Measurements from ENCODE around the gene RGS6. TPM values are rescaled to one million over a fixed set of nuclear protein-coding genes. Genes with fewer than 3 reads are reported as not detected.

RGS6 gene
- total RNA-seq, 4 donors from 2014 or later = 0.50 to 6.5 (median 4.7) TPM

DNA sequence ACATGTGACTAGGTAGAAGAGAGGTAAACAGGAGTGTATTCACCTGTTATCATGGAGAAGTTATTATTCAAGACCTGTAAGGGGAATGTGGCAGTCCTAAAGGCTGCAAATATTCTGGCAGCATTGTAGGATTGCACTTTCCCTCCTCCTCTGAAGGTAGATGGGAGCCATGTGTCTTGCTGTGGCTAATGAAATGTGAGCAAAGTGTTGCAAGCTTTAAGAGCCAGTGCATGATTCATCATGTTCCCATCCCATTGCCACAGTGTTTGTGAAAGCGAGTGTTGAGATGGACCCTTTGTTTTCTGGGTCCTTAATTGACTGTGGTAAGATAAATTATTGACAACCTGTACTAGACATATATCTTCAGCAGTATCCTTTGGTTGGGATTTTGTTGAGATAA lies 128.7 kb downstream of the RGS6 start:
- no peaks in the 10 kb centered on the region for H3K27me3 ChIP-seq
- no peak for ATAC-seq
- 80 to 91% methylated on average over 1 of the region's 1 CpG for WGBS, 2 donors (ENCODE audit: low coverage in 1 of 2)
- H3K36me3 ChIP-seq = no peaks in the 10 kb centered on the region
- TF ChIP-seq POLR2AphosphoS5 (IDR thresholded peaks at IDR 0.05) (no peak), EP300 (IDR thresholded peaks at IDR 0.05) (no peak), POLR2A (IDR thresholded peaks at IDR 0.05) (no peak)
- TF ChIP-seq, protein P1, sequence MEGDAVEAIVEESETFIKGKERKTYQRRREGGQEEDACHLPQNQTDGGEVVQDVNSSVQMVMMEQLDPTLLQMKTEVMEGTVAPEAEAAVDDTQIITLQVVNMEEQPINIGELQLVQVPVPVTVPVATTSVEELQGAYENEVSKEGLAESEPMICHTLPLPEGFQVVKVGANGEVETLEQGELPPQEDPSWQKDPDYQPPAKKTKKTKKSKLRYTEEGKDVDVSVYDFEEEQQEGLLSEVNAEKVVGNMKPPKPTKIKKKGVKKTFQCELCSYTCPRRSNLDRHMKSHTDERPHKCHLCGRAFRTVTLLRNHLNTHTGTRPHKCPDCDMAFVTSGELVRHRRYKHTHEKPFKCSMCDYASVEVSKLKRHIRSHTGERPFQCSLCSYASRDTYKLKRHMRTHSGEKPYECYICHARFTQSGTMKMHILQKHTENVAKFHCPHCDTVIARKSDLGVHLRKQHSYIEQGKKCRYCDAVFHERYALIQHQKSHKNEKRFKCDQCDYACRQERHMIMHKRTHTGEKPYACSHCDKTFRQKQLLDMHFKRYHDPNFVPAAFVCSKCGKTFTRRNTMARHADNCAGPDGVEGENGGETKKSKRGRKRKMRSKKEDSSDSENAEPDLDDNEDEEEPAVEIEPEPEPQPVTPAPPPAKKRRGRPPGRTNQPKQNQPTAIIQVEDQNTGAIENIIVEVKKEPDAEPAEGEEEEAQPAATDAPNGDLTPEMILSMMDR (IDR thresholded peaks at IDR 0.05) = no peak
- H3K4me3 ChIP-seq = no peak overlapping the region
- no peak overlapping the region for H3K27ac ChIP-seq
- H3K4me1 ChIP-seq = no peaks in the 10 kb centered on the region
- no peaks in the 10 kb centered on the region for H3K9me3 ChIP-seq

DNA sequence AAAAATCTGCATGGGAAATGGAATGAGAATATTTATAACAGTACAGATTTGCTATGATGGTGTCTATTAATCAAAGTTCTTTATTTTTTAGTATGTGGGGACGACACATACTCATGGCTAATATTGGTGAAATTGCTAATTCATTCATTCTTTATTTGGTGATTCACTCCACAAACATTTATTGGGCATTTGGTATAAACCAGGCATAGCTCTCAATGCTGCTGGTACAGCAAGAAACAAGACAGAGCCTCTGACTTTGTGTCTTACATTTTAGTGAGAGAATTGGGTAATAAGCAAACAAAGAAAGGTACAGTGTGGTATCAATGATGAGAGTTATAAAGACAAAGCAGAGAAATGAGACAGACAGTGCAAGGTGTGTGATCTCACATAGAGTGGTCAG lies 129.5 kb downstream of the RGS6 start:
- no peak for TF ChIP-seq POLR2AphosphoS5 (IDR thresholded peaks at IDR 0.05)
- no peaks in the 10 kb centered on the region for H3K27me3 ChIP-seq
- ATAC-seq = no peak
- no peak overlapping the region for H3K4me3 ChIP-seq
- no peaks in the 10 kb centered on the region for H3K9me3 ChIP-seq
- H3K4me1 ChIP-seq = no peaks in the 10 kb centered on the region
- H3K27ac ChIP-seq = no peak overlapping the region
- H3K36me3 ChIP-seq = no peaks in the 10 kb centered on the region
- 78% methylated on average over 1 of the region's 1 CpG for WGBS, 2 donors (ENCODE audit: low coverage in 1 of 2)

DNA sequence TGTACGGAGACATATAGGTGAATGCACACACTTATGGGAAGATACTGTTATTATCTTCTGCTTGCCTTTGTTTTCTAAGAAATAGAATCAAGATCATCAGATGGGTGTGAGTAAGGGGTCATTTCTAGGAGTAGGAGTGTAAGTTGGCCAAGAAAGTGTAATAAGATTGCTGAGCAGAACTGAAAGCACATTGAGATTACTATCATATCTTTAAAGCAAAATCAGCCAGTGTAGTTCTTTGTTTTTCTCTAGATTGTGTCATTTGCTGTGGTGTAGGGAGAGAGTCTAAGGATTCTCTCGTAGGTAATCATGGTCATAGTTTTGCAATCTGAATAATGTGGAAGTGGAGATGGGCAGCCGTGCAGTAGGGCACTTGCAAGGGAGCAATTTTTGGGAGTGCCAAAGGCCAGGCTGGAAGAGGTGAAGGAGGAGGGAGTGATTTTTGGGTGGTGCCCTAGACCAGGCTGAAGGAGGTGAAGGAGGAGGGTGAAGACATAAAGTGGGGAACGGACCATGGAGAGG lies 131.6 kb downstream of the RGS6 start:
- no peak overlapping the region for H3K27ac ChIP-seq
- ATAC-seq = no peak
- H3K4me1 ChIP-seq = no peaks in the 10 kb centered on the region
- no peaks in the 10 kb centered on the region for H3K9me3 ChIP-seq
- H3K4me3 ChIP-seq = no peak overlapping the region
- 71 to 76% methylated on average over 4 of the region's 4 CpGs for WGBS, 2 donors (ENCODE audit: low coverage in 1 of 2)
- no peaks in the 10 kb centered on the region for H3K36me3 ChIP-seq
- TF ChIP-seq POLR2AphosphoS5 (IDR thresholded peaks at IDR 0.05) (no peak), POLR2A (IDR thresholded peaks at IDR 0.05) (no peak), EP300 (IDR thresholded peaks at IDR 0.05) (no peak)
- TF ChIP-seq, protein P1 (IDR thresholded peaks at IDR 0.05) = no peak
- H3K27me3 ChIP-seq = no peaks in the 10 kb centered on the region

DNA sequence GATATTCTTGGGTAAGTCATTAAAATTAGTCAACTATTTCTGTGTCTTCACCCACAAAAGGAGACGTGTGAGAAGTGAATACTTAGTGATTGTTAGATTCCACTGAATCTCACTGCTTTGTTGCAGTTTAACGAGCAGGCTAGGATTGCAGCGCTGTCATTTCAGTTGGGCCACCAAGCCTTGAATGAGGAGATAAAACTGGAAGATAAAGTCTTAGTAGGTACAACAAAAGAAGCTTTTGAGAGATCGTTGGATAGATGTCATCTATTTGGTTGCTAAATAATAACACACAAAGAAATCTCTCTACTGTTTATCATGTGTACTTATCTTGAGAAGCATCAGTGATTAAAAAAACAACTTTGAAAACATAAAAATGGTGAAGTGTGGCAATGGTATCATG lies 132.3 kb downstream of the RGS6 start:
- TF ChIP-seq, protein P1 (IDR thresholded peaks at IDR 0.05) = no peak
- TF ChIP-seq POLR2AphosphoS5 (IDR thresholded peaks at IDR 0.05) = no peak
- no peak for TF ChIP-seq EP300 (IDR thresholded peaks at IDR 0.05)
- no peak for TF ChIP-seq POLR2A (IDR thresholded peaks at IDR 0.05)
- WGBS, 2 donors (ENCODE audit: low coverage in 1 of 2) = 73 to 76% methylated on average over 4 of the region's 4 CpGs
- no peak for ATAC-seq
- H3K27me3 ChIP-seq = no peaks in the 10 kb centered on the region
- H3K27ac ChIP-seq = no peak overlapping the region
- H3K36me3 ChIP-seq = no peaks in the 10 kb centered on the region
- H3K9me3 ChIP-seq = no peaks in the 10 kb centered on the region
- no peaks in the 10 kb centered on the region for H3K4me1 ChIP-seq
- H3K4me3 ChIP-seq = no peak overlapping the region

DNA sequence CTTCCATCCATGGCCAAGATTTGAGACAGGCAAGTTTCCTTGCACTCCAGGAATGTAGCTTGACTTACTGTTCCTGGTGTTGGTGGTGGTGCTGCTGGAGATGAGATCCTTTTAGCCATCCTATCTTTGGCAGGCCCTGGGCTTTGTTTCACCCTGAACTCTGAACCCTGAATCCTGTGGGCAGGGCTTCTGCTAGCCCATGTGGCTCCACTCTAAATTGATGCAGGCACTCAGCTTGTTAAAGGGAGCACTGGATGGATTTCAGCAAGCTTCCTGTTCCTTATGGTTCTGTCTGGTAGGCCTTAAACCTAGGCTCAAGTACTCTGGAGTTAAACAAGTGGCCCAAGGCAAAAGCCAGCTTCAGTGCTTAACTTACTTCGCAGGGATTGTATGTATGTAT lies 138.2 kb downstream of the RGS6 start:
- Histone ChIP-seq H3K36me3 (no peaks in the 10 kb centered on the region), H3K27me3 (no peaks in the 10 kb centered on the region), H3K4me3 (no peak overlapping the region), H3K27ac (no peak overlapping the region), H3K9me3 (no peaks in the 10 kb centered on the region), H3K4me1 (no peaks in the 10 kb centered on the region)
- TF ChIP-seq POLR2A (IDR thresholded peaks at IDR 0.05) (no peak), EP300 (IDR thresholded peaks at IDR 0.05) (no peak), POLR2AphosphoS5 (IDR thresholded peaks at IDR 0.05) (no peak)
- TF ChIP-seq, protein P1 (IDR thresholded peaks at IDR 0.05) = no peak
- 80 to 100% methylated on average over 1 of the region's 1 CpG for WGBS, 2 donors (ENCODE audit: low coverage in 1 of 2)
- no peak for ATAC-seq
